Muscle of arm (tissue), 12 donors: Measurements from ENCODE around the gene TALDO1. TPM values are rescaled to one million over a fixed set of nuclear protein-coding genes. Genes with fewer than 3 reads are reported as not detected.
A peak's percentile ranks its signal among the peaks of the same experiment; 100 is the strongest.

ENCODE experiments used
- DNase-seq: peaks from one replicate; pipeline ENCODE4 v3.0.0-alpha.2; 2013
- polyA plus RNA-seq, 12 donors: library from polyadenylated mRNA; unstranded; fragments of 120-200 nt; gene quantifications; one replicate each; pipeline ENCODE4 v1.2.1, GENCODE V29; 2013; ENCODE audit not compliant: insufficient read length in 12 of 12

TALDO1 gene
- polyA plus RNA-seq, 12 donors, result 53.5 to 102 (median 62.2) TPM; not detected in 1

- no peak for DNase-seq
These were observed 38.8 kb upstream of the TALDO1 start for GRCh38 chr11:708511-708910.

GRCh38 chr11:709109-709997 is 37.9 kb upstream of the TALDO1 start:
- DNase-seq, result no peak

GRCh38 chr11:714436-714835 is 32.8 kb upstream of the TALDO1 start:
- no peak for DNase-seq

GRCh38 chr11:719214-720016 is 27.8 kb upstream of the TALDO1 start:
- no peak for DNase-seq

GRCh38 chr11:720017-720641 is 27.1 kb upstream of the TALDO1 start:
- no peak for DNase-seq

GRCh38 chr11:720642-721246 is 26.5 kb upstream of the TALDO1 start:
- DNase-seq, result no peak

- DNase-seq, result no peak
These were observed 26.0 kb upstream of the TALDO1 start for GRCh38 chr11:721247-721740.

- DNase-seq, result no peak
These were observed 25.4 kb upstream of the TALDO1 start for GRCh38 chr11:721741-722345.

- DNase-seq, result no peak
These were observed 24.9 kb upstream of the TALDO1 start for GRCh38 chr11:722346-722811.

GRCh38 chr11:723120-723883 is 24.0 kb upstream of the TALDO1 start:
- DNase-seq, result peak; percentile 59

- DNase-seq, result no peak
These were observed 23.1 kb upstream of the TALDO1 start for GRCh38 chr11:724049-724777.

GRCh38 chr11:724778-725386 is 22.4 kb upstream of the TALDO1 start:
- no peak for DNase-seq

- DNase-seq, result no peak
These were observed 21.6 kb upstream of the TALDO1 start for GRCh38 chr11:725624-726202.

- DNase-seq, result no peak
These were observed 20.7 kb upstream of the TALDO1 start for GRCh38 chr11:726278-727220.

- DNase-seq, result no peak
These were observed 20.0 kb upstream of the TALDO1 start for GRCh38 chr11:727281-727701.

- no peak for DNase-seq
These were observed 19.2 kb upstream of the TALDO1 start for GRCh38 chr11:727859-728748.
